H1 (cell line): ENCODE measurements around the gene ARNT2. TPM values are rescaled to one million over a fixed set of nuclear protein-coding genes. Genes with fewer than 3 reads are reported as not detected.

Experiments used
- CTCF ChIA-PET: fragments of 300-600 bp; sonication (Branson Sonifier 250); formaldehyde crosslinking; loops from one replicate; lab custom pipeline; 2021; ENCODE audit not compliant: partially characterized antibody; lab: Charles Lee
- POLR2A ChIA-PET: fragments of 300-600 bp; sonication (Branson Sonifier 250); formaldehyde crosslinking; loops from one replicate; lab custom pipeline; 2021; ENCODE audit warnings: inconsistent platforms; ENCODE audit not compliant: partially characterized antibody; lab: Charles Lee
- DNase-seq, 2 experiments: peaks; one replicate each; pipeline versions ENCODE4 v3.0.0 to v3.0.0-alpha.2; 2010 to 2022; ENCODE audit warnings: low spot score in 2 of 2, low read depth in 1 of 2, mixed read lengths in 1 of 2
- FAIRE-seq: peaks from 2 replicates; lab custom pipeline; 2011; peaks lifted over from hg19 to GRCh38; lab: Jason Lieb, UNC
- H2AFZ ChIP-seq: 2 replicates; pipeline ENCODE4 v1.8.1; 2012; ENCODE audit warnings: low read length, inconsistent platforms
- H2AK5ac ChIP-seq: 2 replicates; pipeline ENCODE4 v1.6.1; 2013; ENCODE audit warnings: low read depth, low read length
- H2BK120ac ChIP-seq: replicated peaks from 2 replicates; pipeline ENCODE3; 2013; ENCODE audit warnings: low read depth, low read length, inconsistent platforms
- H2BK12ac ChIP-seq: 2 replicates; pipeline ENCODE4 v1.6.1; 2013; ENCODE audit warnings: low read depth, low read length
- H2BK15ac ChIP-seq: 2 replicates; pipeline ENCODE4 v1.6.1; 2013; ENCODE audit warnings: low read length
- H2BK20ac ChIP-seq: 2 replicates; pipeline ENCODE4 v1.6.1; 2013; ENCODE audit warnings: low read length
- H2BK5ac ChIP-seq: 2 replicates; pipeline ENCODE4 v1.6.1; 2013; ENCODE audit warnings: low read depth, low read length
- H3K14ac ChIP-seq: 2 replicates; pipeline ENCODE4 v1.6.1; 2013; ENCODE audit warnings: inconsistent platforms; ENCODE audit not compliant: insufficient read length
- H3K18ac ChIP-seq: 2 replicates; pipeline ENCODE4 v1.6.1; 2013; ENCODE audit warnings: low read length; ENCODE audit errors: extremely low read depth
- H3K23ac ChIP-seq: 2 replicates; pipeline ENCODE4 v1.6.1; 2013; ENCODE audit warnings: inconsistent platforms; ENCODE audit not compliant: insufficient read length
- H3K23me2 ChIP-seq: 2 replicates; pipeline ENCODE4 v1.6.1; 2013; ENCODE audit warnings: low read depth, low read length
- H3K27ac ChIP-seq: 2 replicates; pipeline ENCODE4 v1.6.1; 2011; ENCODE audit warnings: low read depth, low read length, inconsistent platforms
- H3K27me3 ChIP-seq, 4 experiments: replicated peaks in 1 of 4; 1 replicate in 1 of 4; 2 replicates in 3 of 4; pipeline versions ENCODE4 v1.6.1 to v1.8.1; 2011 to 2013; ENCODE audit warnings: low read length in 3 of 4, mild to moderate bottlenecking in 3 of 4, inconsistent platforms in 2 of 4, mixed read lengths in 2 of 4, moderate library complexity in 1 of 4; ENCODE audit not compliant: control insufficient read depth in 3 of 4, insufficient read depth in 3 of 4; ENCODE audit errors: extremely low read depth in 1 of 4
- H3K36me3 ChIP-seq, 4 experiments: 2 replicates each; pipeline versions ENCODE4 v1.6.1 to v1.8.1; 2011 to 2013; ENCODE audit warnings: mild to moderate bottlenecking in 4 of 4, low read length in 3 of 4, moderate library complexity in 2 of 4, control low read depth in 1 of 4, inconsistent platforms in 1 of 4; ENCODE audit not compliant: insufficient read depth in 4 of 4, control insufficient read depth in 2 of 4
- H3K4ac ChIP-seq: replicated peaks from 2 replicates; pipeline ENCODE3; 2013; ENCODE audit warnings: low read length, low read depth, mixed read lengths, inconsistent platforms; ENCODE audit not compliant: insufficient read length
- H3K4me1 ChIP-seq, 4 experiments: replicated peaks in 1 of 4; 1 replicate in 1 of 4; 2 replicates in 3 of 4; pipeline versions ENCODE4 v1.6.1 to v1.8.1; 2011 to 2013; ENCODE audit warnings: low read length in 3 of 4, inconsistent platforms in 2 of 4, mixed read lengths in 1 of 4; ENCODE audit not compliant: insufficient read depth in 4 of 4, control insufficient read depth in 3 of 4
- H3K4me2 ChIP-seq, 2 experiments: 2 replicates each; pipeline versions ENCODE4 v1.6.1 to v1.8.1; 2011 to 2013; ENCODE audit warnings: low read depth in 2 of 2, low read length in 2 of 2, control low read depth in 1 of 2, inconsistent platforms in 1 of 2, mild to moderate bottlenecking in 1 of 2; ENCODE audit not compliant: insufficient read depth in 1 of 2
- H3K4me3 ChIP-seq, 4 experiments: fragments of 200-600, 300-600 bp in 1 of 4; sonication (generic), shearing (Covaris generic), sonication (Bioruptor Twin) in 1 of 4; 2 replicates each; pipeline versions ENCODE4 v1.5.1 to v1.8.1; 2011 to 2016; ENCODE audit warnings: low read length in 4 of 4, low read depth in 3 of 4, control low read depth in 2 of 4, inconsistent platforms in 2 of 4, mild to moderate bottlenecking in 2 of 4, mixed read lengths in 1 of 4, moderate library complexity in 1 of 4; ENCODE audit not compliant: insufficient read depth in 2 of 4; ENCODE audit errors: extremely low read depth in 1 of 4
- H3K56ac ChIP-seq: replicated peaks from 2 replicates; pipeline ENCODE3; 2013; ENCODE audit warnings: low read depth, mild to moderate bottlenecking, mixed read lengths, low read length, inconsistent platforms; ENCODE audit not compliant: insufficient read length
- H3K79me1 ChIP-seq: 2 replicates; pipeline ENCODE4 v1.6.1; 2013; ENCODE audit warnings: low read depth, low read length, control low read depth
- H3K79me2 ChIP-seq, 2 experiments: 2 replicates each; pipeline versions ENCODE4 v1.6.1 to v1.8.1; 2012 to 2013; ENCODE audit warnings: low read length in 2 of 2, mild to moderate bottlenecking in 2 of 2, inconsistent platforms in 1 of 2; ENCODE audit not compliant: insufficient read depth in 2 of 2, control insufficient read depth in 1 of 2
- H3K9ac ChIP-seq, 4 experiments: replicated peaks in 1 of 4; 1 replicate in 1 of 4; 2 replicates in 3 of 4; pipeline versions ENCODE4 v1.6.1 to v1.8.1; 2011 to 2013; ENCODE audit warnings: low read depth in 3 of 4, low read length in 3 of 4, control low read depth in 2 of 4, mild to moderate bottlenecking in 2 of 4, moderate library complexity in 2 of 4, inconsistent platforms in 1 of 4; ENCODE audit errors: extremely low read depth in 1 of 4
- H3K9me3 ChIP-seq, 2 experiments: 2 replicates each; pipeline versions ENCODE4 v1.6.1 to v1.8.1; 2012 to 2013; ENCODE audit warnings: mild to moderate bottlenecking in 2 of 2, moderate library complexity in 2 of 2, control low read depth in 1 of 2, inconsistent platforms in 1 of 2, low read depth in 1 of 2, low read length in 1 of 2, mixed read lengths in 1 of 2; ENCODE audit not compliant: insufficient read depth in 2 of 2
- H4K20me1 ChIP-seq, 2 experiments: replicated peaks in 1 of 2; 2 replicates each; pipeline versions ENCODE3 to v1.8.1; 2011 to 2013; ENCODE audit warnings: inconsistent platforms in 2 of 2, low read length in 2 of 2, mild to moderate bottlenecking in 1 of 2; ENCODE audit not compliant: insufficient read depth in 2 of 2, control insufficient read depth in 1 of 2
- H4K5ac ChIP-seq: 2 replicates; pipeline ENCODE4 v1.6.1; 2013; ENCODE audit warnings: low read length, low read depth, mixed read lengths, inconsistent platforms; ENCODE audit not compliant: insufficient read length
- H4K8ac ChIP-seq: 2 replicates; pipeline ENCODE4 v1.8.0; 2013; ENCODE audit warnings: mild to moderate bottlenecking, moderate library complexity, low read length, inconsistent platforms; ENCODE audit not compliant: insufficient read depth; ENCODE audit errors: extremely low read depth
- H4K91ac ChIP-seq: replicated peaks from 2 replicates; pipeline ENCODE3; 2013; ENCODE audit warnings: low read length, mixed read lengths, inconsistent platforms; ENCODE audit not compliant: insufficient read length
- BACH1 ChIP-seq: IDR thresholded peaks from 2 replicates; pipeline ENCODE4 v1.6.1; 2012; ENCODE audit warnings: low read length, improper control_type of control experiment
- BCL11A ChIP-seq, 2 experiments: IDR thresholded peaks; one replicate each; pipeline ENCODE4 v1.6.1; 2011; ENCODE audit warnings: low read depth in 2 of 2, low read length in 2 of 2, mild to moderate bottlenecking in 2 of 2
- BRCA1 ChIP-seq: IDR thresholded peaks from 2 replicates; pipeline ENCODE4 v1.6.1; 2012; ENCODE audit warnings: low read depth, low read length, improper control_type of control experiment
- CHD1 ChIP-seq: IDR thresholded peaks from 2 replicates; pipeline ENCODE4 v1.6.1; 2012; ENCODE audit warnings: low read depth, low read length, improper control_type of control experiment
- EGR1 ChIP-seq: IDR thresholded peaks from 2 replicates; pipeline ENCODE4 v1.6.1; 2011; ENCODE audit warnings: low read depth, low read length, borderline replicate concordance
- FOSL1 ChIP-seq: IDR thresholded peaks from 2 replicates; pipeline ENCODE4 v1.6.1; 2011; ENCODE audit warnings: mild to moderate bottlenecking, low read depth, low read length, moderate library complexity; ENCODE audit not compliant: insufficient read depth
- HDAC2 ChIP-seq, 2 experiments: fragments of 300-600 bp in 1 of 2; sonication (generic) in 1 of 2; IDR thresholded peaks; 2 replicates each; pipeline ENCODE4 v1.6.1; 2011 to 2012; ENCODE audit warnings: low read depth in 2 of 2, low read length in 2 of 2, mild to moderate bottlenecking in 2 of 2, moderate library complexity in 2 of 2, borderline replicate concordance in 1 of 2, inconsistent platforms in 1 of 2
- HDAC6 ChIP-seq: IDR thresholded peaks from one replicate; pipeline ENCODE4 v1.7.1; 2012; ENCODE audit warnings: low read depth, mild to moderate bottlenecking, inconsistent platforms, low read length, moderate library complexity
- NRF1 ChIP-seq: IDR thresholded peaks from 2 replicates; pipeline ENCODE4 v1.6.1; 2011; ENCODE audit warnings: mild to moderate bottlenecking, low read depth, low read length, improper control_type of control experiment
- RBBP5 ChIP-seq: IDR thresholded peaks from 2 replicates; pipeline ENCODE4 v1.7.1; 2012; ENCODE audit warnings: low read depth, mild to moderate bottlenecking, inconsistent platforms, low read length, moderate library complexity, borderline replicate concordance
- RXRA ChIP-seq: IDR thresholded peaks from 2 replicates; pipeline ENCODE4 v1.6.1; 2011; ENCODE audit warnings: low read depth, mild to moderate bottlenecking, low read length, moderate library complexity; ENCODE audit not compliant: insufficient read depth
- SP2 ChIP-seq: IDR thresholded peaks from 2 replicates; pipeline ENCODE4 v1.6.1; 2012; ENCODE audit warnings: mild to moderate bottlenecking, low read length, inconsistent platforms
- SRF ChIP-seq: IDR thresholded peaks from 2 replicates; pipeline ENCODE4 v1.6.1; 2011; ENCODE audit warnings: mild to moderate bottlenecking, low read depth, low read length, moderate library complexity
- TAF1 ChIP-seq: IDR thresholded peaks from 2 replicates; pipeline ENCODE4 v1.6.1; 2011; ENCODE audit warnings: mild to moderate bottlenecking, low read depth, low read length
- polyA plus RNA-seq, 7 experiments: library from polyadenylated mRNA; depleted of rRNA in 3 of 7; stranded (reverse) in 5 of 7; unstranded in 2 of 7; fragments of >200 nt in 5 of 7; fragments of 200-250 nt in 2 of 7; gene quantifications; 1 replicate in 5 of 7; 2 replicates in 1 of 7; 4 replicates in 1 of 7; pipeline versions ENCODE4 v1.2.1 to v1.2.3, GENCODE V29; 2011 to 2013; ENCODE audit warnings: missing spikeins in 2 of 7, mixed read lengths in 2 of 7
- total RNA-seq: library from RNA; stranded (reverse); fragmentation: NEBNext Ultra II Directional; extraction: Animal tissue kit (Norgen Biotek cat#: 25700); gene quantifications from 2 replicates; pipeline ENCODE4 v1.2.1, GENCODE V29; 2021
- TF ChIP-seq, protein P1 (sequence below): IDR thresholded peaks from 2 replicates; pipeline ENCODE4 v1.6.1; 2011; ENCODE audit warnings: low read length, improper control_type of control experiment

Gene ARNT2
- total and polyA plus RNA-seq, 2 of the 8 experiments (the other 6 are each of a cell fraction or from before 2014, with no cell fraction given) = 9.5 to 14.6 TPM

DNA sequence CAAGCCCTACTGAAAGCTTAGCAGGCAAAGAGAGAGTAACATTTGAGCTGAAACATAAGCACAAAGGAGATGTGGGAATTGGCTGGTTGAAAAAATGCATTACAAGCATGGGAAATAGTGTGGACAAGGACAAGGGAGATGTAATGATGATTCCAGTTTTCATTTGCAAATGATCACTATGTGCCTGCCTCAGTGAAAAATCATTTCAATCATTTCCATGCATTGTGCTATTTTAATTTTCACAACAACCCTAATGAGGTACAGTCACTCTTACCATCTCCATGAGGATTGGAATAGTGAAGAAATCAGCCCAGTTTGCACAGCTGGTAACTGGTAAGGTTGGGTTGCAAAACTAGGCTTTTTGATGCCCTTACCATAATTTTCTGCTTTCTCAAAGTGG lies 123.2 kb downstream of the ARNT2 start:
- H3K27ac ChIP-seq = no peak overlapping the region
- TF ChIP-seq HDAC6 (no peak), FOSL1 (no peak), RXRA (no peak), SRF (no peak), RBBP5 (no peak), TAF1 (no peak), CHD1 (no peak), HDAC2 (IDR thresholded peaks at IDR 0.05; ENCODE audit: borderline replicate concordance in 1 of 2, low read depth in 2 of 2, low read length in 2 of 2) (no peak), SP2 (no peak), BRCA1 (no peak), NRF1 (no peak), BCL11A (IDR thresholded peaks at IDR 0.05; ENCODE audit: low read depth in 2 of 2, low read length in 2 of 2) (no peak), BACH1 (no peak), EGR1 (no peak)
- TF ChIP-seq, protein P1, sequence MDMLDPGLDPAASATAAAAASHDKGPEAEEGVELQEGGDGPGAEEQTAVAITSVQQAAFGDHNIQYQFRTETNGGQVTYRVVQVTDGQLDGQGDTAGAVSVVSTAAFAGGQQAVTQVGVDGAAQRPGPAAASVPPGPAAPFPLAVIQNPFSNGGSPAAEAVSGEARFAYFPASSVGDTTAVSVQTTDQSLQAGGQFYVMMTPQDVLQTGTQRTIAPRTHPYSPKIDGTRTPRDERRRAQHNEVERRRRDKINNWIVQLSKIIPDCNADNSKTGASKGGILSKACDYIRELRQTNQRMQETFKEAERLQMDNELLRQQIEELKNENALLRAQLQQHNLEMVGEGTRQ = no peak

More for the DNA sequence above, 123.2 kb downstream of the ARNT2 start:
- no peaks in the 10 kb centered on the region for H3K79me1 ChIP-seq
- H3K4me3 ChIP-seq = no peak overlapping the region
- no peak overlapping the region for H3K4ac ChIP-seq
- no peaks in the 10 kb centered on the region for H3K79me2 ChIP-seq
- H4K5ac ChIP-seq = no peak overlapping the region
- no peak overlapping the region for H4K91ac ChIP-seq
- ChIA-PET POLR2A (no interaction called here), CTCF (interaction anchor here (1.5 kb wide), 1 partner anchor 60 kb away, joined by 3 read pairs; no protein-coding TSS in a partner anchor)
- H3K4me2 ChIP-seq = no peak overlapping the region
- no peaks in the 10 kb centered on the region for H3K27me3 ChIP-seq
- H2AFZ ChIP-seq = no peak overlapping the region
- H3K9ac ChIP-seq = no peak overlapping the region
- no peak overlapping the region for H2AK5ac ChIP-seq
- no peaks in the 10 kb centered on the region for H3K4me1 ChIP-seq
- H3K56ac ChIP-seq = no peak overlapping the region
- H3K9me3 ChIP-seq = no peaks in the 10 kb centered on the region; a peak in 1 of 4 replicates
- H3K23ac ChIP-seq = no peak overlapping the region
- H2BK120ac ChIP-seq = no peak overlapping the region
- no peak overlapping the region for H3K18ac ChIP-seq
- H3K36me3 ChIP-seq = no peaks in the 10 kb centered on the region
- H4K8ac ChIP-seq = no peak overlapping the region
- FAIRE-seq = no peak
- H4K20me1 ChIP-seq = no peaks in the 10 kb centered on the region
- no peak overlapping the region for H2BK5ac ChIP-seq
- no peaks in the 10 kb centered on the region for H3K23me2 ChIP-seq
- no peak overlapping the region for H2BK20ac ChIP-seq
- no peak overlapping the region for H3K14ac ChIP-seq
- no peak overlapping the region for H2BK12ac ChIP-seq
- no peak for DNase-seq
- no peak overlapping the region for H2BK15ac ChIP-seq
